ENCODE measurements around the gene DTX3. TPM values are rescaled to one million over a fixed set of nuclear protein-coding genes. Genes with fewer than 3 reads are reported as not detected.
"Not testable (repeated sequence)": the region's sequence is repeated elsewhere in the genome, so short reads cannot be mapped to it uniquely, and the experiment has no call there.

Gene DTX3
- total RNA-seq, 1 experiment from 2014 or later = 9.6 TPM

- in situ Hi-C loops (cut with HindIII; ENCODE audit: low pct_unique_long_range_greater_than_20kb, low sequenced_read_pairs) = no loop called here
- no peak for DNase-seq (ENCODE audit: low read depth)
Measured at GRCh38 chr12:57580466-57580795, 24.2 kb upstream of the DTX3 start.

GRCh38 chr12:57581802-57582201 is 22.8 kb upstream of the DTX3 start:
- no peak for DNase-seq (ENCODE audit: low read depth)
- in situ Hi-C loops (cut with HindIII; ENCODE audit: low pct_unique_long_range_greater_than_20kb, low sequenced_read_pairs) = no loop called here

- DNase-seq (ENCODE audit: low read depth) = no peak
- in situ Hi-C loops (cut with HindIII; ENCODE audit: low pct_unique_long_range_greater_than_20kb, low sequenced_read_pairs) = no loop called here
Measured at GRCh38 chr12:57582440-57582839, 22.2 kb upstream of the DTX3 start.

GRCh38 chr12:57583008-57583831 is 21.4 kb upstream of the DTX3 start:
- DNase-seq (ENCODE audit: low read depth) = peak; percentile 70
- in situ Hi-C loops (cut with HindIII; ENCODE audit: low pct_unique_long_range_greater_than_20kb, low sequenced_read_pairs) = no loop called here

- no peak for DNase-seq (ENCODE audit: low read depth)
- in situ Hi-C loops (cut with HindIII; ENCODE audit: low pct_unique_long_range_greater_than_20kb, low sequenced_read_pairs) = no loop called here
Measured at GRCh38 chr12:57584050-57584449, 20.6 kb upstream of the DTX3 start.

GRCh38 chr12:57584690-57585089 is 19.9 kb upstream of the DTX3 start:
- in situ Hi-C loops (cut with HindIII; ENCODE audit: low pct_unique_long_range_greater_than_20kb, low sequenced_read_pairs) = no loop called here
- DNase-seq (ENCODE audit: low read depth) = no peak

GRCh38 chr12:57585156-57585555 is 19.5 kb upstream of the DTX3 start:
- DNase-seq (ENCODE audit: low read depth) = no peak
- in situ Hi-C loops (cut with HindIII; ENCODE audit: low pct_unique_long_range_greater_than_20kb, low sequenced_read_pairs) = no loop called here

- in situ Hi-C loops (cut with HindIII; ENCODE audit: low pct_unique_long_range_greater_than_20kb, low sequenced_read_pairs) = no loop called here
- DNase-seq (ENCODE audit: low read depth) = no peak
Measured at GRCh38 chr12:57586128-57586527, 18.5 kb upstream of the DTX3 start.

GRCh38 chr12:57586832-57587429 is 17.7 kb upstream of the DTX3 start:
- in situ Hi-C loops (cut with HindIII; ENCODE audit: low pct_unique_long_range_greater_than_20kb, low sequenced_read_pairs) = no loop called here
- no peak for DNase-seq (ENCODE audit: low read depth)

GRCh38 chr12:57588951-57589610 is 15.5 kb upstream of the DTX3 start:
- DNase-seq (ENCODE audit: low read depth); in situ Hi-C loops (cut with HindIII; ENCODE audit: low pct_unique_long_range_greater_than_20kb, low sequenced_read_pairs): not testable (repeated sequence)

GRCh38 chr12:57590479-57590863 is 14.2 kb upstream of the DTX3 start:
- in situ Hi-C loops (cut with HindIII; ENCODE audit: low pct_unique_long_range_greater_than_20kb, low sequenced_read_pairs) = no loop called here
- no peak for DNase-seq (ENCODE audit: low read depth)

- peak; percentile 90 for DNase-seq (ENCODE audit: low read depth)
- in situ Hi-C loops (cut with HindIII; ENCODE audit: low pct_unique_long_range_greater_than_20kb, low sequenced_read_pairs) = no loop called here
Measured at GRCh38 chr12:57590864-57591781, 13.5 kb upstream of the DTX3 start, which contains the start of gene PIP4K2C. Gene PIP4K2C, plus strand, starts transcription at chr12:57591192. Its CDS starts 98 bp downstream, at chr12:57591290.

- no peak for DNase-seq (ENCODE audit: low read depth)
- in situ Hi-C loops (cut with HindIII; ENCODE audit: low pct_unique_long_range_greater_than_20kb, low sequenced_read_pairs) = no loop called here
Measured at GRCh38 chr12:57591782-57592325, 12.8 kb upstream of the DTX3 start.

GRCh38 chr12:57592551-57593165 is 12.0 kb upstream of the DTX3 start:
- DNase-seq (ENCODE audit: low read depth) = no peak
- in situ Hi-C loops (cut with HindIII; ENCODE audit: low pct_unique_long_range_greater_than_20kb, low sequenced_read_pairs) = no loop called here

- no peak for DNase-seq (ENCODE audit: low read depth)
- in situ Hi-C loops (cut with HindIII; ENCODE audit: low pct_unique_long_range_greater_than_20kb, low sequenced_read_pairs) = no loop called here
Measured at GRCh38 chr12:57593187-57593586, 11.4 kb upstream of the DTX3 start.

- in situ Hi-C loops (cut with HindIII; ENCODE audit: low pct_unique_long_range_greater_than_20kb, low sequenced_read_pairs) = no loop called here
- no peak for DNase-seq (ENCODE audit: low read depth)
Measured at GRCh38 chr12:57600395-57600794, 4.2 kb upstream of the DTX3 start.

GRCh38 chr12:57602544-57602943 is 2.1 kb upstream of the DTX3 start:
- no peak for DNase-seq (ENCODE audit: low read depth)
- in situ Hi-C loops (cut with HindIII; ENCODE audit: low pct_unique_long_range_greater_than_20kb, low sequenced_read_pairs) = no loop called here

GRCh38 chr12:57603324-57603723 is 1.3 kb upstream of the DTX3 start:
- in situ Hi-C loops (cut with HindIII; ENCODE audit: low pct_unique_long_range_greater_than_20kb, low sequenced_read_pairs) = no loop called here
- no peak for DNase-seq (ENCODE audit: low read depth)

Data from Caki2 (cell line).